ENCODE data around the gene DARS1.
"Not testable (repeated sequence)": the region's sequence is repeated elsewhere in the genome, so short reads cannot be mapped to it uniquely, and the experiment has no call there.

The DARS1 gene

DNA sequence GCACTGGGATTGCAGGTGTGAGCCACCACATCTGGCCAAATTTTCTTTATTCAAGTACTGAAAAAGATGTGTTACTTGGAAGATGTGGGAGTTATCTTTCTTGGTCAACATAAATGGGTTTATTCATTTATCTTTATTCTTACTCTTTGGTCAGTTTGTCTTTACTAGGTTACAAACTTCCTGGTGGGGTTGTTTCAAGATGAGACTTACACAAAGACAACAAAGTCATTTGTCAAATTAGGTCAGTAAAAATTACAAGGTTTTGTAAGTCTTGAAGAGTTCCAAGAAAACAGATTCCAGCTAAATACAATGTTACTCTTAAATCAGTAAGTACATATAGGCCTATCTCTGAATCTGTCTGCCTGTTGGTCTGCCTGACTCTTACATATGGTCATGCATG lies 48.9 kb downstream of the DARS1 start:
- no peak for DNase-seq

DNA sequence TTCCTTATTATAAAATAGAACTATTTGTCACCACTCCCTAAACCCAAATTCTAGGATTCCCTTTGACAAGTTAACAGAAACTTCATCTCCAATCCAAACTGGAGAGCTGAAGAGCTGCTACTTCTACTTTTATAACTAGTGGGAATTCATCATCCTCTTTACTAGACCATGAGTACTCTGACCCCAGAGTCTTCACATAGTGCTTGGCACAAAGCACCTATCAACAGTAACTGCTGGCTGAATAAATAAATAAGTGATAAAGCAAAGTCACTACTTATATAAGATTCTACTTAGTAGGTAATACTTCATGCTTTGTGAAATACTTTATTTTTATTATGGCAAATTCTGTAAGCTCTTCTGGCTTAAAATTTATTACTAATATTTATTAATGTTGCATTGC lies 49.5 kb downstream of the DARS1 start:
- DNase-seq, result no peak

GRCh38 chr2:135931776-135932443 lies 53.5 kb downstream of the DARS1 start:
- no peak for DNase-seq

GRCh38 chr2:135926605-135927004 lies 58.8 kb downstream of the DARS1 start:
- DNase-seq, result no peak

DNA sequence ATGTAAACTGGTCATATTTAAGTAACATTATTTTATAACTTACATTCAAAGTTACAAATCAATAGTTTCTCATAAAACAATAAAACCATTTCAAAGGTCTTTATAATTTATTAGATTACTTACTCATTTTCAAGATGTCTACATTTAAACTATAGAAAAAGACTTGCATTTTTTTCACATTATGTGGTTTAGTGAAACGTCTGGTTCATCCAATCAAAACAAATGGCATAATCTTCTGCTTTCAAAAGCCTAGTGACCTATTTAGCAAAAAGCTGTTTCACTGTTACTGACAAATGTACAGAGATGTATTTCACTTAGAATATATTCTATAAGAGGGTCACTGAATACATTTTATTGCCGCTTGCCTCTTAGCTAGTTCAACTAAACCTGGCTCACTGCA lies 59.9 kb downstream of the DARS1 start:
- peak; percentile 23 for DNase-seq

- DNase-seq, result peak; percentile 31
Observed at GRCh38 chr2:135916207-135916606, 69.2 kb downstream of the DARS1 start.

DNA sequence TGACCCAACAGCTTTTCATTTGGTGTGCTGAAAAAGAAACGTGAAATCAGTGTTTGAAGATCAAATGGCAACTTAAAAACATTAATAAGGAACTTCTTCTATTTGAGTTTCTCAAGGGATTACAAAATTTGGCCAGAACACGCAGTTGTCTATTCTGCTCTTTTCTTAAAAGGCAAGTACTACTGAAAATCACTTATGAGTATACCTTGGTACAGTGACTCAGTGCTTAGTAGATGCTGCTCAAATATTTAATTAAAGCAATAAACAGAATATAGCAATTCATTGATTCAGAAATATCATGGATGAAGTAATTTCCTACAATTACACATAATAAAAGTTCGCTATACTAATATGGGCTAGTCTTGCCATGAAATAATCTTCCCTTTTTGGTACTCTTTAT lies 70.9 kb downstream of the DARS1 start:
- no peak for DNase-seq

- peak; percentile 39 for DNase-seq
Observed at GRCh38 chr2:135913727-135914365, 71.6 kb downstream of the DARS1 start.

DNA sequence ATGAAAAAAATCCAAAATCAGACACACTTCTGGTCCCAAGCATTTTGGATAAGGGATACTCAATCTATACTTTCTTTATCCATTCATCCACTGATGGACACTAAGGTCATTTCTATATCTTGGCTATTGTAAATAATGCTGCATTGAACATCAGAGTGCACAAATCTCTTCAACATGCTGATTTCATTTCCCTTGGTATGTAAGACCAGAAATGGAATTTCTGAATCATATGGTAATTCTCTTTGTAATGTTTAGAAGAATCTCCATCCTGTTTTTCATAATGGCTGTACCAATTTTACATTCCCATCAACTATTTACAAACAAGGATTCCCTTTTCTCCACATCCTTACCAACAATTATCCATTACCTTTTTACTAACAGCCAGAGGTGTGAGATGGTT lies 75.5 kb downstream of the DARS1 start:
- DNase-seq, result peak; percentile 45

- no peak for DNase-seq
Observed at GRCh38 chr2:135905679-135906078, 79.7 kb downstream of the DARS1 start.

DNA sequence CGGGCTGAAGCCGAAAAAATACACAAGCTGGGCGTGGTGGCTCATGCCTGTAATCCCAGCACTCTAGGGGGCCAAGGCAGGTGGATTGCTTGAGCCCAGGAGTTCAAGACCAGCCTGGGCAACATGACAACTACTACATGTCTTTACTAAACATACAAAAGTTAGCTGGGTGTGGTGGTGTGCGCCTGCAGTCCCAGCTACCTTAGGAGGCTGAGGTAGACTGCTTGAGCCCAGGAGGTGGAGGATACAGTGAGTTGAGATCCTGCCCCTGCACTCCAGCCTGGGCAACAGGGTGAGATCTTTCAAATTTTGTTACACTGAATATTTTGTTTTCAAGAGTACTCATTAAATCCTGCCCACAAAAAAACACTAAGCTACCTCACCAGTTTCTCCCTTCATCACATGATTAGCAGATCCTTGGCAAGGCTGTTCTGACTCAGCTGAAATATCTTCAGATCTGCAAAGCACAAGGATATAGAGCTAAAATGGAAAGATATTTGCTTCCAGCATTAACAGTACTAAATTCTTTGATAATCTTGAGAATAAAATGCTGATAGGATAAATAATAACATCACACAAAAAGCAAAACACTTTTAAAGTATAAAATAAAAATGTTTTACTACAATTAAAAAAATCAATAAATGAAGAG lies 81.0 kb downstream of the DARS1 start:
- DNase-seq, result peak; percentile 30

GRCh38 chr2:135903650-135904049 lies 81.8 kb downstream of the DARS1 start:
- DNase-seq, result no peak

- no peak for DNase-seq
Observed at GRCh38 chr2:135899567-135899966, 85.9 kb downstream of the DARS1 start.

GRCh38 chr2:135898234-135898786 lies 87.1 kb downstream of the DARS1 start:
- no peak for DNase-seq

DNA sequence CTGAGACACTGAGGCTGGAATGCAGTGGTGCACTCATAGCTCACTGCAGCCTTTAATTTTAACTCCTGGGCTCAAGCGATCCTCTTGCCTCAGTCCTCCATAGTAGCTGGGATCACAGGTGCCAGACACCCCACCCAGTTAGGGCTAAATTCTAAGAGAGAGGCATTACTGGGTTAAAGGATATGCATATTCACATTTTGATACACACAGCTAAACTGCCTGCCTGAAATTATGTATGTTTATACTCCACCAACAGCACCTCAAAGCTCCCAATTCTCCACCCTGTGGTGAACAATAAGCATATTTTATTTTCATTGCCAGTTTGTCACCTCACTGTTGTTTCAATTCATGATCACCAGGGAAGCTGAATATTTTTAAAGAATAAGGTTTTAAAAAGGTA lies 90.5 kb downstream of the DARS1 start:
- DNase-seq, result no peak

DNA sequence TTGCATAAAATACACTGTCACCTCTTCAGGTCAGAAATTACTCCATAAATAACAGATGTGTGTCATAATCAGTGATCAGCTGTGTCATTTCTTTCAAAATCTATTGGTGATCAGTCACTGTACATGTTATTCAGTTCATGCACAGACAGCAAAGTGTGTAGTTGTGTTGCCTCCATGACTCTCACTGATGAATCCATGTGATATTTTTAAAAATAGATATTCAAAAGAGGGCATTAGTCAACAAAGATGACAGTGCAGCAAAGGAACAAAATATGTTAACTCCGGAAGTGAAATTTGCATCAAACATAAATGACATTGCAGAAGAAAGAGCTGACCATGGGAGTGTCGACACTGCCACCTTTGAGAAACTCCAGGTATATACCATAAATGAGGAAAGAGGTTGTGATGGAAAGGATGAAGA lies 92.0 kb downstream of the DARS1 start:
- no peak for DNase-seq

GRCh38 chr2:135890835-135891234 lies 94.6 kb downstream of the DARS1 start:
- no peak for DNase-seq

DNA sequence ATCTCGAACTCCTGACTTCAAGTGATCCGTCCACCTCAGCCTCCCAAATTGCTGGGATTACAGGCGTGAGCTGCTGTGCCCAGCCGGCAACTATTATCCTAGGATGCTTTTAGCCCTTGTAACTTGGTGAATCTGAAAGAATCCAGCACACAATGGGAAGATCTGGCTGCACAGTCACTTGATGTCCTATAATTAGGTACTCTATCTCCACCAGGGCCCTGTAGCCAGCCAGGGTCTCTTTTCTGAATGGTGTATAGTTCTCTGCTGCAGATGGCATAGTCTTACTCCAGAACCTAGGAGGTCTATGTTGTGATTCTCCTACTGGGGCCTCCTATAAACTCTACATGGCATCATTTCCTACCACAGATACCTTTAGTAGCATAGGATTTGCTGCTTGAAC lies 95.3 kb downstream of the DARS1 start:
- no peak for DNase-seq

GRCh38 chr2:135888587-135888986 lies 96.8 kb downstream of the DARS1 start:
- DNase-seq, result not testable (repeated sequence)

DNA sequence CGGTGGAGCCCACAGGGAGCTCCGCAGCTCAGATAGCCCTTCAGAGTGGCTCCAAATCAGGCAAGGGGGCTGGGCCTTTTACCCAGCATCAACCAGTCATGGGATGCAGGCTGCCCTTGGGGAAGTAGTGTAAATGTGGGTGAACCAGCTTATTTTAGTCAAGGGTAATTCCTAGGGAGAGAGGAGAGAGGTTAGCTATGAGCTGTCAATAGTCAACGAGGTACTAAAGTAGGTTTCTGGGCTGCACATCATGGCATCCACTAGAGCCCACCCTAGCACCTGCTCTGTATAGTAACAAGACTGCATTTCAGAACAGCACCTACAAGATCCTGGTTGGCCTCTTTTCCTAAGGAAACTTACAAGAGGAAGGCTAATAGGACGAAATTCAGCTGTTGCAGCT lies 99.7 kb downstream of the DARS1 start:
- no peak for DNase-seq

DNA sequence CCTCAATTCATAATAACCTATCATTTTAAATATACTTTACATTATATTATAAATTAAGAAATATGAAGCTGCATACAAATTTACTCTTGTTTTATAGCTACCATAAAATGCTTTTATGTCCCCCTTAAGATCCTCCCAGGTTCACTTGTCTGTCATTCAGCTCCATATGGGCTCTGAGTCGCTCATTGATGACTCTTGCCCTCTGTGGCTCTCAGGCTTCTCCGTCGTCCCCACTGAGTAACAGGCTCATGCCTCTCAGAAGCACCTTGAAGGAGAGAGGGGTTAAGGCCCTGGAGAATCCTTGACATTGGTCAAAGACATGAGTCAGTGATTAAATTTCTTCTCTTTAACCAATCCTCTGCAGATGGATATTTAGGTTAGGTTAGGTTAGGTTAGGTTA lies 103.0 kb downstream of the DARS1 start:
- DNase-seq, result no peak

GRCh38 chr2:135876770-135877169 lies 108.7 kb downstream of the DARS1 start:
- DNase-seq, result not testable (repeated sequence)

DNA sequence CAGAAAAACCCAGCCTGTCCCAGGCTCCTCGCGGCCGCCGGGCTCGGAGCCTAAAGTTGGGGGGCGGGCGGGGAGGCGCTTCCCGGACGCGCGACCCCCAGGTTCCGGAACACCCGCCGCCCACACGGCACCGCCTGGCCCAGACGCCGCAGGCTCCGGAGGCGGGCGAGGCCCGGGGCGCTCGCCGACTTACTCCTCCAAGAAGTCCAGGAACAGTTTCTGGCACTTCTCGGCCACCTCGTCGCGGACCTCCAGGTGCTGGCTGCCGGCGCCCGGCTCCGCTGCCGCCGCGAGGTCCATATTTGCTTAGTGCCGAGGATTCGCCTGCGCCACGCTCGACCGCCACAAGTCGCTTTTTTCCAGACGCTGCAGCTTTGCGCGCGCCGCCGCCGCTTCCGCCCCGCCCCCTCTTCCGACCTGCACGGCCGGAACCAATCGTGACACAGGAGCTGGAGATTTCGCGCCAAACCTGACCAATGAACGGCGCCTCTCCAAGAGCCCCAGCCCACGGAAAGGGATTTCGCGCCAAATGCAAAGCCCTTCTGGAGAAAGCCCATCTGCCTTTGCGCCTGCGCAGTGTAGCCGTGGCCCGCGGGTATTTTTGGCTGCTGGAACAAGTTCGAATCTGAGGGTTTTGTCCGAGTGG lies 109.2 kb downstream of the DARS1 start, which contains the start of gene MCM6:
MCM6 (minus strand) TSS at position 378 of the 646 bp plus-strand sequence; CDS start at position 300, 78 bp downstream.
- peak; percentile 99 for DNase-seq

All from fibroblast of skin of right quadriceps (primary cell).